HepG2 (cell line): ENCODE data around the gene EPN3. TPM values are rescaled to one million over a fixed set of nuclear protein-coding genes. Genes with fewer than 3 reads are reported as not detected.

Experiments used
- ETV5 ChIP-seq: IDR thresholded peaks from 2 replicates; pipeline ENCODE4 v1.6.1; 2018; ENCODE audit warnings: missing biosample characterization, missing genetic modification reagents, inconsistent platforms, borderline replicate concordance
- FOXA3 ChIP-seq: IDR thresholded peaks from 2 replicates; pipeline ENCODE4 v1.6.1; 2016; ENCODE audit warnings: missing genetic modification reagents, missing compliant biosample characterization
- GPN1 ChIP-seq: sonication (generic); formaldehyde crosslinking; IDR thresholded peaks from 2 replicates; pipeline ENCODE4 v1.5.1; 2020; ENCODE audit warnings: missing genetic modification reagents, borderline replicate concordance
- ISX ChIP-seq: sonication (generic); formaldehyde crosslinking; conservative IDR thresholded peaks from 2 replicates; pipeline ENCODE4 v1.5.0; 2020; ENCODE audit warnings: missing genetic modification reagents
- MEIS2 ChIP-seq: sonication (generic); formaldehyde crosslinking; IDR thresholded peaks from 2 replicates; pipeline ENCODE4 v1.9.0; 2021; ENCODE audit warnings: mild to moderate bottlenecking, missing genetic modification reagents
- SMAD9 ChIP-seq: sonication (generic); formaldehyde crosslinking; IDR thresholded peaks from 2 replicates; pipeline ENCODE4 v1.5.1; 2020; ENCODE audit warnings: mild to moderate bottlenecking, missing genetic modification reagents
- THAP11 ChIP-seq: IDR thresholded peaks from 2 replicates; pipeline ENCODE4 v1.6.1; 2016; ENCODE audit warnings: missing biosample characterization, missing genetic modification reagents
- ZBED4 ChIP-seq: sonication (generic); formaldehyde crosslinking; IDR thresholded peaks from 2 replicates; pipeline ENCODE4 v1.4.0; 2020; ENCODE audit warnings: missing genetic modification reagents, borderline replicate concordance
- ZBTB40 ChIP-seq, 2 experiments: fragments of 450-650 bp in 1 of 2; sonication (generic) in 1 of 2; formaldehyde crosslinking in 1 of 2; IDR thresholded peaks; 2 replicates each; pipeline versions ENCODE4 v1.6.1 to v1.8.0; 2016 to 2022; ENCODE audit warnings: antibody characterized with exemption in 1 of 2, mild to moderate bottlenecking in 1 of 2, missing genetic modification reagents in 1 of 2
- ZNF281 ChIP-seq: sonication (generic); formaldehyde crosslinking; IDR thresholded peaks from 2 replicates; pipeline ENCODE4 v1.4.0; 2020; ENCODE audit warnings: missing genetic modification reagents, borderline replicate concordance
- ZNF570 ChIP-seq: sonication (generic); formaldehyde crosslinking; IDR thresholded peaks from 2 replicates; pipeline ENCODE4 v1.4.0; 2020; ENCODE audit warnings: mild to moderate bottlenecking, missing genetic modification reagents, borderline replicate concordance
- polyA plus RNA-seq, 8 experiments: library from polyadenylated mRNA; depleted of rRNA in 3 of 8; stranded (reverse) in 7 of 8; unstranded in 1 of 8; fragments of >200 nt; fragmentation: Illumina TruSeq in 4 of 8; extraction: Trizol in 4 of 8; gene quantifications; 2 replicates each; pipeline versions ENCODE4 v1.2.1 to v1.2.3, GENCODE V29; 2011 to 2016; ENCODE audit warnings: low read depth in 4 of 8, missing spikeins in 1 of 8, mixed read lengths in 1 of 8; ENCODE audit not compliant: insufficient read depth in 1 of 8
- total RNA-seq, 5 experiments: library from RNA; depleted of rRNA; stranded (reverse); fragments of >200 nt; fragmentation: Illumina TruSeq; extraction: Trizol; gene quantifications; 2 replicates each; pipeline ENCODE4 v1.2.3, GENCODE V29; 2016; ENCODE audit warnings: low read depth in 1 of 5

Gene EPN3
- total and polyA plus RNA-seq, 2 of the 13 experiments (the other 11 are each of a cell fraction or from before 2014, with no cell fraction given), result 0.11 to 0.95 TPM

- TF ChIP-seq ZBED4 (CRISPR knock-in tag) (no peak), SMAD9 (no peak), ZBTB40 (IDR thresholded peaks at IDR 0.05) (no peak), ZBTB40 (CRISPR knock-in tag; IDR thresholded peaks at IDR 0.05) (no peak), GPN1 (CRISPR knock-in tag) (no peak), ZNF570 (CRISPR knock-in tag) (no peak), THAP11 (CRISPR knock-in tag) (no peak), ETV5 (CRISPR knock-in tag) (0 out of 2 replicates have a peak, but pooled peaks have one; percentile 10), MEIS2 (no peak), ZNF281 (CRISPR knock-in tag) (no peak), ISX (CRISPR knock-in tag) (no peak), FOXA3 (0 out of 2 replicates have a peak, but pooled peaks have one; percentile 12)
Measured at GRCh38 chr17:50518384-50519023, 14.0 kb upstream of the EPN3 start (continued).
